Pancreas (tissue), 10 donors: ENCODE measurements around the gene OPCML. TPM values are rescaled to one million over a fixed set of nuclear protein-coding genes. Genes with fewer than 3 reads are reported as not detected.

Experiments used
- ATAC-seq, 4 donors: fragments of 200-7000 bp; cut with Tn5 transposase; one replicate each; pipeline versions ENCODE4 v1.8.0 to v1.9.1; 2020; ENCODE audit warnings: mild to moderate bottlenecking in 4 of 4, moderate library complexity in 4 of 4
- DNase-seq, 6 donors: peaks; one replicate each; pipeline ENCODE4 v3.0.0-alpha.2; 2020
- FAIRE-seq: peaks from 2 replicates; lab custom pipeline; 2012; peaks lifted over from hg19 to GRCh38; lab: Jason Lieb, UNC
- H3K27ac ChIP-seq, 4 donors: fragments of 200-600 bp; sonication (generic); 1 replicate in 3 of 4; 2 replicates in 1 of 4; pipeline versions ENCODE4 v1.5.0 to v1.8.0; 2020
- H3K27me3 ChIP-seq, 4 donors: fragments of 200-600 bp; one replicate each; pipeline ENCODE4 v1.8.0; 2021
- H3K36me3 ChIP-seq, 3 donors: fragments of 200-600 bp; sonication (generic) in 1 of 3; one replicate each; pipeline versions ENCODE4 v1.5.0 to v1.8.0; 2020 to 2021
- H3K4me1 ChIP-seq, 3 donors: fragments of 200-600 bp; one replicate each; pipeline ENCODE4 v1.8.0; 2021
- H3K4me3 ChIP-seq, 4 donors: fragments of 200-600 bp; sonication (generic) in 2 of 4; one replicate each; pipeline versions ENCODE4 v1.5.0 to v1.8.0; 2020 to 2021
- H3K9me3 ChIP-seq, 4 donors: fragments of 200-600 bp; one replicate each; pipeline ENCODE4 v1.8.0; 2021
- CTCF ChIP-seq, 4 donors: fragments of 200-600 bp; sonication (generic) in 3 of 4; IDR thresholded peaks; one replicate each; pipeline versions ENCODE4 v1.5.0 to v1.8.0; 2021; ENCODE audit warnings: antibody characterized with exemption in 4 of 4
- WGBS, 2 donors: extraction: QIAGEN DNeasy Blood & Tissue Kit; methylation state at CpG; one replicate each; pipeline ENCODE4 v1.1.7; 2013; 5-methylcytosine and 5-hydroxymethylcytosine counted together
- intact Hi-C, 3 donors: fragments of 100-400 bp; cut with DNase I; formaldehyde crosslinking; loops; one replicate each; pipeline versions ENCODE4 v1.11.1 to v1.14.2; 2022
- polyA plus RNA-seq, 2 donors: library from polyadenylated mRNA; stranded (reverse); fragments of 200-250 nt; gene quantifications; one replicate each; pipeline ENCODE4 v1.2.3, GENCODE V29; 2013
- total RNA-seq, 6 donors: library from RNA; stranded (reverse); fragmentation: NEBNext Ultra II Directional in 4 of 6; extraction: Animal tissue kit (Norgen Biotek cat#: 25700) in 4 of 6; gene quantifications; one replicate each; pipeline versions ENCODE4 v1.2.1 to v1.2.4, GENCODE V29; 2021 to 2023
- donor health status: healthy with polysubstance abuse.
- donor health status: DM: no; HTN: no; CAD: no; lungs with moderate emphysema.
- donor health status: DM: no; HTN: no; CAD: no.
- donor health status: control.
- donor health status: control.
- donor health status: Bipolar disorder and iron deficiency.
- donor health status: DM: yes; HTN: yes; CAD: no.
- donor health status: DM: no; HTN: no; CAD: no.
- donor health status: DM: no; HTN: no; CAD: no.
- donor health status: DM: yes; HTN: yes; CAD: no.

The OPCML gene
- total and polyA plus RNA-seq, 8 donors, result 0.05 to 0.31 (median 0.19) TPM

DNA sequence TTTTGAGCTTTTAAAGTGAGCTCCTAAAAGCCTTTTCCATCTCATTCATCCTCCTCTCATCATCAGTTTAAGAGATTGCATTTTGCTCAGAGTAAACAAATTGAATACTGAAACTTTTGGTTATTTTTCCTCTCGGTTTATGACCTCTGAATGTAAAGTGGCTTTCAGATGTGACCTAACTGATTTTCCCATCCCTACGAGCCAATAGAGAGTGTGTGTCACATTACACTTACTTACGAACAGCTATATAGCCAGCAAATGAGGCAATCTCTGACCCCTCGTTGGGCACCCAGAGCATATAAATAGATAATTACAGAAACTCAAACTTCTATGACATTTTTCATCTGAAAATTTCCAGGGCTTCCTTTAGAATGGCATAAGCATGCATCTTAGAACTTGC, 317.7 kb downstream of the OPCML start:
- H3K9me3 ChIP-seq, result no peaks in the 10 kb centered on the region
- FAIRE-seq (no peak), ATAC-seq (no peak), DNase-seq (no peak)
- intact Hi-C loops, result no loop called here
- no peak overlapping the region for H3K27ac ChIP-seq
- H3K4me3 ChIP-seq, result no peak overlapping the region
- H3K27me3 ChIP-seq, result no peaks in the 10 kb centered on the region
- 35 to 54% methylated on average over 4 of the region's 4 CpGs for WGBS, 2 donors
- no peak for TF ChIP-seq CTCF (IDR thresholded peaks at IDR 0.05)
- H3K4me1 ChIP-seq, result no peaks in the 10 kb centered on the region
- no peaks in the 10 kb centered on the region for H3K36me3 ChIP-seq

DNA sequence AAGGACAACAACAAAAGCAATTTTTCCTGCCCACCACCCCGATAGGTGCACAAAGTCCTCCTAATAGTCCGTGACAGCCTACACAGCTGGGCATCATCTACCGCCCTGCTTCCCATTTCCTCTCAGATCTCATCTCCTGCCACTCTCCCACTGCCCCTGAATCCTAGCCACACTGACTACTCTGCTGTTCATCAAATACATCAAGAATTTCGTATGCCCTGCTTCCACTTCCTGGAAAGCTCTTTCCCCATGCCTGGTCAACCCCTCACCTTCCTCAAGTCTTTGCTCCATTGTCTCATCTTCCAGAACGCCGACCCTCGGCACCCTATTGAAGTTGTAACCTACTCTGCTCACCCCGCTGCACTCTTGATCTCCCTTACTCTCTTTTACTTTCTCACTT, 320.1 kb downstream of the OPCML start:
- TF ChIP-seq CTCF (IDR thresholded peaks at IDR 0.05), result no peak
- no peak for ATAC-seq
- H3K27ac ChIP-seq, result no peak overlapping the region
- FAIRE-seq, result no peak
- no peak for DNase-seq
- H3K4me3 ChIP-seq, result no peak overlapping the region
- no peaks in the 10 kb centered on the region for H3K27me3 ChIP-seq
- WGBS, 2 donors, result 58 to 67% methylated on average over 8 of the region's 8 CpGs
- no peaks in the 10 kb centered on the region for H3K36me3 ChIP-seq
- H3K4me1 ChIP-seq, result no peaks in the 10 kb centered on the region
- no peaks in the 10 kb centered on the region for H3K9me3 ChIP-seq
- intact Hi-C loops, result no loop called here

DNA sequence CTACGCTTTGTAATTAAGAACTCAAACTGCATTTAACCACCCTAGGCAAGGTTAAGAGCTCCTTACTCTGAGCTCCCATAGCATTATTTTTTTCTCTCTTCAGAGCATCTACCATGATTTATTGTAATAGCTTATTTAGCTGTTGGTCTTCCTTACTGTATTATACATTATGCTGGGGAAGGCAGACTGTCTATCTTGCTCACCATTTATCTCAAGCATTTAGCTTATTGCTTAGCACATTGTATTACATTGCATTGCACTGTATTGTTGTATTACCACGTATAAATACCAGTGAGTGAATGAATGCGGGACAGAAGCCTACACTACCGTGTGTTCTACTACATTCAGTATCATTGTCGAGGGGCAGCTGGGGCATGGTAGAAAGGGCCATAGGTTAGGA, 324.3 kb downstream of the OPCML start:
- no peak overlapping the region for H3K4me3 ChIP-seq
- no peaks in the 10 kb centered on the region for H3K36me3 ChIP-seq
- DNase-seq, result no peak
- no peaks in the 10 kb centered on the region for H3K27me3 ChIP-seq
- H3K27ac ChIP-seq, result no peak overlapping the region
- 61 to 74% methylated on average over 5 of the region's 5 CpGs for WGBS, 2 donors
- no peaks in the 10 kb centered on the region for H3K9me3 ChIP-seq
- no peak for TF ChIP-seq CTCF (IDR thresholded peaks at IDR 0.05)
- intact Hi-C loops, result loop anchor here in 1 of 3 donors (10.0 kb wide), 1 partner anchor 63 kb away; no protein-coding TSS in a partner anchor
- no peaks in the 10 kb centered on the region for H3K4me1 ChIP-seq
- no peak for ATAC-seq
- no peak for FAIRE-seq

GRCh38 chr11:133206313-133207005, 325.8 kb downstream of the OPCML start:
- H3K9me3 ChIP-seq, result no peaks in the 10 kb centered on the region
- H3K4me1 ChIP-seq, result no peaks in the 10 kb centered on the region
- FAIRE-seq, result no peak
- ATAC-seq, result no peak
- intact Hi-C loops, result loop anchor here in 1 of 3 donors (10.0 kb wide), 1 partner anchor 62 kb away; no protein-coding TSS in a partner anchor
- DNase-seq, result no peak
- H3K4me3 ChIP-seq, result no peak overlapping the region
- no peaks in the 10 kb centered on the region for H3K27me3 ChIP-seq
- no peak for TF ChIP-seq CTCF (IDR thresholded peaks at IDR 0.05)
- H3K36me3 ChIP-seq, result no peaks in the 10 kb centered on the region
- H3K27ac ChIP-seq, result no peak overlapping the region
- 73 to 82% methylated on average over 17 of the region's 17 CpGs for WGBS, 2 donors

GRCh38 chr11:133204158-133204557, 328.1 kb downstream of the OPCML start:
- Histone ChIP-seq H3K36me3 (no peaks in the 10 kb centered on the region), H3K4me3 (no peak overlapping the region), H3K9me3 (no peaks in the 10 kb centered on the region), H3K27me3 (no peaks in the 10 kb centered on the region), H3K4me1 (no peaks in the 10 kb centered on the region), H3K27ac (no peak overlapping the region)
- DNase-seq, result no peak
- 39 to 53% methylated on average over 3 of the region's 3 CpGs for WGBS, 2 donors
- intact Hi-C loops, result loop anchor here in 1 of 3 donors (10.0 kb wide), 1 partner anchor 59 kb away; no protein-coding TSS in a partner anchor
- FAIRE-seq, result no peak
- ATAC-seq, result no peak
- TF ChIP-seq CTCF (IDR thresholded peaks at IDR 0.05), result no peak
